Measurements from ENCODE around the gene BTAF1. TPM values are rescaled to one million over a fixed set of nuclear protein-coding genes. Genes with fewer than 3 reads are reported as not detected.

The BTAF1 gene
- total RNA-seq, 1 experiment from 2014 or later, result 33.8 TPM

- ATAC-seq (no peak), DNase-seq (ENCODE audit: low read depth, low spot score) (no peak)
- no TSS peak for BruUV-seq (replicated peaks)
- ChIA-PET POLR2A (no interaction called here), CTCF (no interaction called here)
- TF ChIP-seq POLR2AphosphoS5 (IDR thresholded peaks at IDR 0.05; ENCODE audit: low read depth, low read length) (no peak), SIN3A (IDR thresholded peaks at IDR 0.05; ENCODE audit: borderline replicate concordance, insufficient read depth, low read depth, low read length) (no peak), REST (IDR thresholded peaks at IDR 0.05; ENCODE audit: insufficient read depth in 1 of 2, low read depth in 2 of 2, low read length in 1 of 2) (no peak), TCF7L2 (IDR thresholded peaks at IDR 0.05; ENCODE audit: low read depth, low read length) (no peak), CTCF (IDR thresholded peaks at IDR 0.05) (no peak)
- Histone ChIP-seq H3K9me3 (ENCODE audit: control insufficient read depth, insufficient read depth, low read depth, low read length) (no peaks in the 10 kb centered on the region), H3K4me3 (ENCODE audit: low read depth in 2 of 2, low read length in 2 of 2) (no peak overlapping the region), H3K4me1 (ENCODE audit: control insufficient read depth, insufficient read depth, low read length) (no peaks in the 10 kb centered on the region), H3K36me3 (ENCODE audit: control insufficient read depth, insufficient read depth, low read length) (peaks cover 29% of the 10 kb centered on the region), H3K27ac (ENCODE audit: low read length) (no peak overlapping the region), H3K27me3 (ENCODE audit: control insufficient read depth, insufficient read depth, low read length) (no peaks in the 10 kb centered on the region)
- intact Hi-C loops (cut with micrococcal nuclease; ENCODE audit: unreplicated experiment), result no loop called here
- in situ Hi-C loops (cut with HindIII; ENCODE audit: low pct_unique_long_range_greater_than_20kb, low sequenced_read_pairs), result no loop called here
Measured at GRCh38 chr10:91996266-91996665, 72.7 kb downstream of the BTAF1 start.

- Histone ChIP-seq H3K4me1 (ENCODE audit: control insufficient read depth, insufficient read depth, low read length) (no peaks in the 10 kb centered on the region), H3K4me3 (ENCODE audit: low read depth in 2 of 2, low read length in 2 of 2) (no peak overlapping the region), H3K27ac (ENCODE audit: low read length) (no peak overlapping the region), H3K27me3 (ENCODE audit: control insufficient read depth, insufficient read depth, low read length) (no peaks in the 10 kb centered on the region), H3K9me3 (ENCODE audit: control insufficient read depth, insufficient read depth, low read depth, low read length) (no peaks in the 10 kb centered on the region), H3K36me3 (ENCODE audit: control insufficient read depth, insufficient read depth, low read length) (peaks cover 12% of the 10 kb centered on the region; the same call in 1 of the 2 replicates)
- ATAC-seq (no peak), DNase-seq (ENCODE audit: low read depth, low spot score) (no peak)
- BruUV-seq (replicated peaks), result no TSS peak
- in situ Hi-C loops (cut with HindIII; ENCODE audit: low pct_unique_long_range_greater_than_20kb, low sequenced_read_pairs) (no loop called here), intact Hi-C loops (cut with micrococcal nuclease; ENCODE audit: unreplicated experiment) (no loop called here)
- ChIA-PET CTCF (interaction anchor here (0.6 kb wide), 1 partner anchor 8 kb away, joined by 3 read pairs; no protein-coding TSS in a partner anchor), POLR2A (interaction anchor here (0.6 kb wide), 1 partner anchor 449 kb away, joined by 7 read pairs; no protein-coding TSS in a partner anchor)
- TF ChIP-seq SIN3A (IDR thresholded peaks at IDR 0.05; ENCODE audit: borderline replicate concordance, insufficient read depth, low read depth, low read length) (no peak), TCF7L2 (IDR thresholded peaks at IDR 0.05; ENCODE audit: low read depth, low read length) (no peak), POLR2AphosphoS5 (IDR thresholded peaks at IDR 0.05; ENCODE audit: low read depth, low read length) (no peak), REST (IDR thresholded peaks at IDR 0.05; ENCODE audit: insufficient read depth in 1 of 2, low read depth in 2 of 2, low read length in 1 of 2) (no peak), CTCF (IDR thresholded peaks at IDR 0.05) (no peak)
Measured at GRCh38 chr10:92001581-92001980, 78.0 kb downstream of the BTAF1 start.

Data from Panc1 (cell line).